ENCODE results near the gene MMP1. TPM values are rescaled to one million over a fixed set of nuclear protein-coding genes. Genes with fewer than 3 reads are reported as not detected.

MMP1 gene
- total and polyA plus RNA-seq, 2 of the 13 experiments (the other 11 are each of a cell fraction or from before 2014, with no cell fraction given): 0.09 to 0.21 TPM

DNA sequence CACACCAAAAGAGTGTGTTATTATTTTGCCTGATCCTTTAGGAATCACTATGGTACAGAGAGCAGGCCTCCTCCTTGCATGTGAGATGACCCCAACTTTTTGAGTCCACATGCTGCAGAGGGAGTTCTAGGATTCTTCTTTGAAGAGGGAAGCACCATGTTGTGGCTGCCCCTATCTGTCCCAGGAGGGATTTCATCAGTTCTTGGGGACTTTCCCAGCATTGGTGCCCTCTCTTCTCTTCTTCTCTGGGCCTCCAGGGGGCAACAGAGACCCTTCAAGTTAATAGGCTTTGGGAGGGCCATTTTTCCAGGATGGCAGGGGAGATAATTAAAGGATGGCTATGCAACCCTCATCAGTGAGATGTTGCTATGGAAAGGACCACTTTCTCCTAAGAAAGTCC, 3.6 kb downstream of the MMP1 start:
- BruUV-seq (replicated peaks): no TSS peak
- Histone ChIP-seq H3K27ac (ENCODE audit: extremely low read length, insufficient read depth, low read length) (no peak overlapping the region), H3K27me3 (ENCODE audit: control insufficient read depth in 1 of 2, insufficient read depth in 2 of 2, low read length in 2 of 2) (peaks cover 0 to 4% of the 10 kb centered on the region in 2 experiments; a peak in 2 of 5 replicates), H3K79me2 (ENCODE audit: insufficient read depth, low read length) (no peaks in the 10 kb centered on the region), H3K9ac (ENCODE audit: insufficient read depth, low read depth, low read length) (no peak overlapping the region), H2AFZ (ENCODE audit: low read length) (no peak overlapping the region), H3K9me3 (ENCODE audit: low read length) (no peaks in the 10 kb centered on the region), H3K4me2 (ENCODE audit: low read depth, low read length) (no peak overlapping the region), H3K4me1 (ENCODE audit: insufficient read depth, low read length) (no peaks in the 10 kb centered on the region), H4K20me1 (ENCODE audit: insufficient read depth, low read length) (no peaks in the 10 kb centered on the region), H3K36me3 (replicated peaks in 1 of 2; ENCODE audit: control insufficient read depth in 1 of 2, insufficient read depth in 2 of 2, low read length in 2 of 2) (no peaks in the 10 kb centered on the region), H3K4me3 (replicated peaks in 1 of 3; ENCODE audit: insufficient read depth in 1 of 3, low read depth in 2 of 3, low read length in 3 of 3) (no peak overlapping the region)
- DNase-seq (ENCODE audit: low spot score): peak; percentile 44
- in situ Hi-C loops (cut with HindIII; ENCODE audit: extremely low pct_ligation_motif_present, low pct_unique_long_range_greater_than_20kb): no loop called here
- intact Hi-C loops (cut with micrococcal nuclease; ENCODE audit: unreplicated experiment): no loop called here
- CTCF ChIA-PET (ENCODE audit: low intra/inter-chr PET ratio, low total read pairs): no interaction called here
- ATAC-seq: peak; percentile 96
- POLR2A ChIA-PET: no interaction called here
- no peak for FAIRE-seq
- peak; percentile 28 for TF ChIP-seq STAG1 (CRISPR knock-in tag; IDR thresholded peaks at IDR 0.05)
- no peak for TF ChIP-seq ZNF788 (CRISPR knock-in tag; IDR thresholded peaks at IDR 0.05; ENCODE audit: borderline replicate concordance)
- TF ChIP-seq SP1 (IDR thresholded peaks at IDR 0.05): no peak
- TF ChIP-seq SP1 (CRISPR knock-in tag; IDR thresholded peaks at IDR 0.05): no peak
- no peak for TF ChIP-seq FOSL1 (CRISPR knock-in tag; IDR thresholded peaks at IDR 0.05; ENCODE audit: borderline replicate concordance)
- no peak for TF ChIP-seq KDM2A (CRISPR knock-in tag; IDR thresholded peaks at IDR 0.05; ENCODE audit: borderline replicate concordance, low read depth)
- TF ChIP-seq, protein P1, sequence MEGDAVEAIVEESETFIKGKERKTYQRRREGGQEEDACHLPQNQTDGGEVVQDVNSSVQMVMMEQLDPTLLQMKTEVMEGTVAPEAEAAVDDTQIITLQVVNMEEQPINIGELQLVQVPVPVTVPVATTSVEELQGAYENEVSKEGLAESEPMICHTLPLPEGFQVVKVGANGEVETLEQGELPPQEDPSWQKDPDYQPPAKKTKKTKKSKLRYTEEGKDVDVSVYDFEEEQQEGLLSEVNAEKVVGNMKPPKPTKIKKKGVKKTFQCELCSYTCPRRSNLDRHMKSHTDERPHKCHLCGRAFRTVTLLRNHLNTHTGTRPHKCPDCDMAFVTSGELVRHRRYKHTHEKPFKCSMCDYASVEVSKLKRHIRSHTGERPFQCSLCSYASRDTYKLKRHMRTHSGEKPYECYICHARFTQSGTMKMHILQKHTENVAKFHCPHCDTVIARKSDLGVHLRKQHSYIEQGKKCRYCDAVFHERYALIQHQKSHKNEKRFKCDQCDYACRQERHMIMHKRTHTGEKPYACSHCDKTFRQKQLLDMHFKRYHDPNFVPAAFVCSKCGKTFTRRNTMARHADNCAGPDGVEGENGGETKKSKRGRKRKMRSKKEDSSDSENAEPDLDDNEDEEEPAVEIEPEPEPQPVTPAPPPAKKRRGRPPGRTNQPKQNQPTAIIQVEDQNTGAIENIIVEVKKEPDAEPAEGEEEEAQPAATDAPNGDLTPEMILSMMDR (CRISPR knock-in tag; IDR thresholded peaks at IDR 0.05): peak; percentile 39

- no peaks in the 10 kb centered on the region for H4K20me1 ChIP-seq (ENCODE audit: insufficient read depth, low read length)
- no peaks in the 10 kb centered on the region for H3K79me2 ChIP-seq (ENCODE audit: insufficient read depth, low read length)
- H3K4me3 ChIP-seq (replicated peaks in 1 of 3; ENCODE audit: insufficient read depth in 1 of 3, low read depth in 2 of 3, low read length in 3 of 3): no peak overlapping the region
- FAIRE-seq: no peak
- H3K36me3 ChIP-seq (replicated peaks in 1 of 2; ENCODE audit: control insufficient read depth in 1 of 2, insufficient read depth in 2 of 2, low read length in 2 of 2): no peaks in the 10 kb centered on the region
- in situ Hi-C loops (cut with HindIII; ENCODE audit: extremely low pct_ligation_motif_present, low pct_unique_long_range_greater_than_20kb) (no loop called here), intact Hi-C loops (cut with micrococcal nuclease; ENCODE audit: unreplicated experiment) (no loop called here)
- H3K27ac ChIP-seq (ENCODE audit: extremely low read length, insufficient read depth, low read length): no peak overlapping the region
- WGBS (ENCODE audit: low lambda C conversion rate): 19% methylated on average over 4 of the region's 6 CpGs
- no peak for ATAC-seq
- no peak overlapping the region for H3K4me2 ChIP-seq (ENCODE audit: low read depth, low read length)
- no peaks in the 10 kb centered on the region for H3K4me1 ChIP-seq (ENCODE audit: insufficient read depth, low read length)
- no peaks in the 10 kb centered on the region for H3K9me3 ChIP-seq (ENCODE audit: low read length)
- H3K9ac ChIP-seq (ENCODE audit: insufficient read depth, low read depth, low read length): no peak overlapping the region
- CTCF ChIA-PET (ENCODE audit: low intra/inter-chr PET ratio, low total read pairs): no interaction called here
- BruUV-seq (replicated peaks): no TSS peak
- H3K27me3 ChIP-seq (ENCODE audit: control insufficient read depth in 1 of 2, insufficient read depth in 2 of 2, low read length in 2 of 2): peaks cover 0 to 4% of the 10 kb centered on the region in 2 experiments; a peak in 2 of 5 replicates
- POLR2A ChIA-PET: no interaction called here
- DNase-seq (ENCODE audit: low spot score): no peak
- H2AFZ ChIP-seq (ENCODE audit: low read length): no peak overlapping the region
- TF ChIP-seq ZNF788 (CRISPR knock-in tag; IDR thresholded peaks at IDR 0.05; ENCODE audit: borderline replicate concordance): no peak
- TF ChIP-seq, protein P2, sequence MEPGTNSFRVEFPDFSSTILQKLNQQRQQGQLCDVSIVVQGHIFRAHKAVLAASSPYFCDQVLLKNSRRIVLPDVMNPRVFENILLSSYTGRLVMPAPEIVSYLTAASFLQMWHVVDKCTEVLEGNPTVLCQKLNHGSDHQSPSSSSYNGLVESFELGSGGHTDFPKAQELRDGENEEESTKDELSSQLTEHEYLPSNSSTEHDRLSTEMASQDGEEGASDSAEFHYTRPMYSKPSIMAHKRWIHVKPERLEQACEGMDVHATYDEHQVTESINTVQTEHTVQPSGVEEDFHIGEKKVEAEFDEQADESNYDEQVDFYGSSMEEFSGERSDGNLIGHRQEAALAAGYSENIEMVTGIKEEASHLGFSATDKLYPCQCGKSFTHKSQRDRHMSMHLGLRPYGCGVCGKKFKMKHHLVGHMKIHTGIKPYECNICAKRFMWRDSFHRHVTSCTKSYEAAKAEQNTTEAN (CRISPR knock-in tag; conservative IDR thresholded peaks at IDR 0.05): no peak
- no peak for TF ChIP-seq NBN (conservative IDR thresholded peaks at IDR 0.05)
- no peak for TF ChIP-seq SOX6 (IDR thresholded peaks at IDR 0.05)
- no peak for TF ChIP-seq SOX6 (CRISPR knock-in tag; IDR thresholded peaks at IDR 0.05)
- TF ChIP-seq, protein P3, sequence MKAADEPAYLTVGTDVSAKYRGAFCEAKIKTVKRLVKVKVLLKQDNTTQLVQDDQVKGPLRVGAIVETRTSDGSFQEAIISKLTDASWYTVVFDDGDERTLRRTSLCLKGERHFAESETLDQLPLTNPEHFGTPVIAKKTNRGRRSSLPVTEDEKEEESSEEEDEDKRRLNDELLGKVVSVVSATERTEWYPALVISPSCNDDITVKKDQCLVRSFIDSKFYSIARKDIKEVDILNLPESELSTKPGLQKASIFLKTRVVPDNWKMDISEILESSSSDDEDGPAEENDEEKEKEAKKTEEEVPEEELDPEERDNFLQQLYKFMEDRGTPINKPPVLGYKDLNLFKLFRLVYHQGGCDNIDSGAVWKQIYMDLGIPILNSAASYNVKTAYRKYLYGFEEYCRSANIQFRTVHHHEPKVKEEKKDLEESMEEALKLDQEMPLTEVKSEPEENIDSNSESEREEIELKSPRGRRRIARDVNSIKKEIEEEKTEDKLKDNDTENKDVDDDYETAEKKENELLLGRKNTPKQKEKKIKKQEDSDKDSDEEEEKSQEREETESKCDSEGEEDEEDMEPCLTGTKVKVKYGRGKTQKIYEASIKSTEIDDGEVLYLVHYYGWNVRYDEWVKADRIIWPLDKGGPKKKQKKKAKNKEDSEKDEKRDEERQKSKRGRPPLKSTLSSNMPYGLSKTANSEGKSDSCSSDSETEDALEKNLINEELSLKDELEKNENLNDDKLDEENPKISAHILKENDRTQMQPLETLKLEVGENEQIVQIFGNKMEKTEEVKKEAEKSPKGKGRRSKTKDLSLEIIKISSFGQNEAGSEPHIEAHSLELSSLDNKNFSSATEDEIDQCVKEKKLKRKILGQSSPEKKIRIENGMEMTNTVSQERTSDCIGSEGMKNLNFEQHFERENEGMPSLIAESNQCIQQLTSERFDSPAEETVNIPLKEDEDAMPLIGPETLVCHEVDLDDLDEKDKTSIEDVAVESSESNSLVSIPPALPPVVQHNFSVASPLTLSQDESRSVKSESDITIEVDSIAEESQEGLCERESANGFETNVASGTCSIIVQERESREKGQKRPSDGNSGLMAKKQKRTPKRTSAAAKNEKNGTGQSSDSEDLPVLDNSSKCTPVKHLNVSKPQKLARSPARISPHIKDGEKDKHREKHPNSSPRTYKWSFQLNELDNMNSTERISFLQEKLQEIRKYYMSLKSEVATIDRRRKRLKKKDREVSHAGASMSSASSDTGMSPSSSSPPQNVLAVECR (CRISPR knock-in tag; IDR thresholded peaks at IDR 0.05; ENCODE audit: borderline replicate concordance): no peak
Observed at GRCh38 chr11:102793677-102794290, 4.2 kb downstream of the MMP1 start.

Data from HepG2 (cell line).